GM12872 (cell line): ENCODE results near the gene KLF11.

Experiments
- CTCF ChIP-seq: IDR thresholded peaks from 3 replicates; pipeline ENCODE4 v1.5.1; 2011; ENCODE audit warnings: low read depth, mild to moderate bottlenecking, low read length, moderate library complexity; ENCODE audit not compliant: insufficient read depth

Gene KLF11

DNA sequence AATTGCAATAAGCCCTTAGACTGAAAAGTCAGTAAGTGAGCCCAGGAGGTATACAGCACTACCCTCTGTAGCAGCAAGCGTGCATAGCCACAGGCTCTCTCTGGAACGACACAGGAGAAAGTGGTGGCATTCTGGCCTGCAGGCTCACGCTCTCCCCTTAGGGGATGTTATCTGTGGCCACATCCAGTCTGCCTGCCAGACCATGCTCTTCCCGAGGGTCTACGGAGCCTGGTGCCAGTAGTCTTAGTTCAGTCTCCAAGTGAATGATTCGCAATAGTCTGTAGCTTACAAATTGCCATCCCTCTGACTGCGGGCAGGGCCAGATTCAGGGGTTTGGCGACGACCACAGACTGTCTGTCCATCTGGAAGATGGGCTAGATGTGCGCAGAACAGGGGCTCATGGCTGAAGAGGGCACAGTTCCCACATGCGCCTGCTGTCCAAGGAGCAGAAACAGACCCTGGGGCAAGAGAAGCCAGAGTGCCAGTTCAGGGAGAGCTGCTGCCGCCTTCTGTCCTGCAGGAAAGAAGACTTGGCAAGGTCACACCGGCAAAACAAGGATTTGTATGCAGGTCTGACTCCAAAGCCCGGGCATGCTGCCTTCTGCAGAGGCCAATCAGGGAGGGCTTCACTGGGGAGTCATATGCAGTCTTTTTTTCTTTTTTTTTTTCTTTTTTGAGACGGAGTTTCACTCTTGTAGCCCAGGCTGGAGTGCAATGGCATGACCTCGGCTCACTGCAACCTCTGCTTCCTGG is 3.5 kb upstream of the KLF11 start:
- TF ChIP-seq CTCF = no peak

DNA sequence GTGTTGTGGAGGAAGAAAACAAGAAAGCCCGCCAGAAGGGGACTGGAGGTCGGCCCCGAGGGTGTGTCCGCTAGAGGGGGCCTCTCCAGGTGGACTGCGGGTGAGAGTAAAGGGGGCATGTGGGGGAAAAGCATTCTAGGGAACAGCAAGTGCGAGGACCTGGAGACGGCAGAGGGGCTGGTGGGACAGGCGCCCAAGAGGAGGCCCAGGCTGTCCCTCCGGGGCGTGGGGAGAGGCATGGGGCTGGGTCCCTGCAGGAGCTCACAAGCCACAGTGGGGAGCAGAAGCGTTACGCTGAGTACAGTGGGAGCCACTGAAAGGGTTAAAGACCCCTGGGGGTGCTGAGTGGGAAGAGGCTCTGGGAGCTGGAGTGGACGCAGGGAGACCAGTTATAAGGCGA is 1.6 kb upstream of the KLF11 start:
- TF ChIP-seq CTCF = no peak

DNA sequence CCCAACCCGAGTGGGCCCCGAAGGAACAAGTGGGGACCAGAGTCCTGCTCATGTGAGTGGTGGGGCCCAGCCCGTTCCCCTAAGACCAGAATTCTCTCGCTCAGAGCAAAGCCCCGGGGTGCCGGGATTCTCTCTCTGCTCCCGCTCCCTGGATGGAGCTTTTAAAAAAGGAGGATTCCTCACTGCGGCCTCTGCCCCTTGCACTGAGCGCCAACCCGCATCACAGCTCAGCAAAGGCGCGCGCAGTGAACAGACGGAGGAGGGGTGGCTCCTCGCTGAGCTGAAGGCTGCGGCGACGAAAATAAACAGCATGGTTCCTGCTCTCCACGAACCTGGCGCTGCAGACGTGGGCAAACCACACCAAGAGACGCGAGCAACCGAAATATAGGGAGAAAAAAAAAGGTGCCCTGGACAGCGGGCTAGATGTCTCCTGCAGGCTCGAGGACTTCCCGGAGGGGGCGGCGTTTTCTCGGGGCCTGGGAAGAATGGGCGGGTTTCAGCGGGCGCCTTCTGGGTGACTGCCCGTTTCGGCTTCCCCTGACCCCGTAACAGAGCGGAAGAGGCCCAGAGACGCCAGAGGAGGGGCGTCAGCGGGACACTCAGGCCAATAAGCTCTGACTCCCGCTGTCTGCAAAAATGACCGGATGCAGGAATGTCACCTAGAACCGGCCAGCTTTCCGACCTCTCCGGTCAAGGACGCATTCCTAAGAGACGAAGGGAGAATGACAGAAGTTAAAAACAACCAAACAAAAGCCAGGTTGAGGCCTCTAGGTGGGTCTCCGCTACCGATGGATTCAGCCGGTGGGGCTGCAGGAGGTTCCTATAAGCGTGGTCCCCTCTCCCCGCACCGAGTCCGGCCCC is 819 bp upstream of the KLF11 start:
- TF ChIP-seq CTCF = no peak

GRCh38 chr2:10043906-10044601 is 704 bp downstream of the KLF11 start:
- TF ChIP-seq CTCF = no peak

- no peak for TF ChIP-seq CTCF
Observed at GRCh38 chr2:10045561-10046355, 2.4 kb downstream of the KLF11 start.

DNA sequence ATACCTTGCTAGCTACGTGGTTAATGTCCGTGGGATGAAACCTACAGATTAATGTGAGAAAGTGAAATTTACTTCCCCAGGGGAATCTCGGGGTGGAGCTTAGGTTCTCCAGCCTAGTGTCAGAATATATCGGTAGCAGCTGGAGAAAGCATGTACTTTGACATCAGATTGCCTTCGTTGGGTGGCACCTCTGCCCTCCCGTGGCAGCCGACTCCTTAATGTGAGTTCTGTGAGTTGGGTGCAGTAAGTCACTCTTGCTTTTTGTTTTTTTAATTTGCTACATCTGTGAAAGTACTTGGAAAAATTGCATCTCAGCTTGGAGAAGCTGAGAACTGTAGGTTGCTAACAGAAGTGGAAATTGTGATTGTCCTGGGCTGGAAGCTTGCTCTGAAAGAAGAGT is 3.6 kb downstream of the KLF11 start:
- TF ChIP-seq CTCF = no peak
